ENCODE measurements around the gene PRKCA. TPM values are rescaled to one million over a fixed set of nuclear protein-coding genes. Genes with fewer than 3 reads are reported as not detected.

PRKCA gene
- total and polyA plus RNA-seq, 2 donors (not counting 3 experiments of a cell fraction or from before 2014, with no cell fraction given), result 7.5 to 34.2 TPM

GRCh38 chr17:66398059-66398458, 95.6 kb downstream of the PRKCA start:
- peaks cover 11% of the 10 kb centered on the region for H3K79me2 ChIP-seq (ENCODE audit: control insufficient read depth, insufficient read depth, low read length)
- no peak overlapping the region for H3K4me3 ChIP-seq (replicated peaks in 1 of 3; ENCODE audit: insufficient read depth in 1 of 3, low read depth in 1 of 3, low read length in 3 of 3)
- H4K20me1 ChIP-seq (replicated peaks; ENCODE audit: control insufficient read depth, extremely low read depth, insufficient read depth, low read length), result no peaks in the 10 kb centered on the region
- no peaks in the 10 kb centered on the region for H3K9me1 ChIP-seq (replicated peaks; ENCODE audit: control insufficient read depth, extremely low read depth, insufficient read depth, low read length)
- H3K27ac ChIP-seq (ENCODE audit: insufficient read depth, low read depth, low read length), result no peak overlapping the region
- H3K9ac ChIP-seq (replicated peaks; ENCODE audit: extremely low read depth, insufficient read depth, low read length), result no peak overlapping the region
- no peak for TF ChIP-seq MAX (IDR thresholded peaks at IDR 0.05; ENCODE audit: insufficient read depth, insufficient read length)
- DNase-seq (ENCODE audit: low read depth, low spot score), result no peak
- no peaks in the 10 kb centered on the region for H3K9me3 ChIP-seq (replicated peaks; ENCODE audit: control insufficient read depth, insufficient read depth, low read length)
- H2AFZ ChIP-seq (ENCODE audit: low read depth, low read length), result no peak overlapping the region
- no peaks in the 10 kb centered on the region for H3K4me1 ChIP-seq (ENCODE audit: control insufficient read depth, extremely low read depth, insufficient read depth, low read length)
- intact Hi-C loops (cut with micrococcal nuclease), result no loop called here
- dilution Hi-C loops (cut with MboI; ENCODE audit: extremely low pct_ligation_motif_present, low sequenced_read_pairs), result no loop called here
- ChIA-PET CTCF (interaction anchor here (1.1 kb wide), 2 partner anchors 16 to 169 kb away, joined by 3 read pairs; no protein-coding TSS in a partner anchor), POLR2A (no interaction called here)
- FAIRE-seq, result no peak
- H3K36me3 ChIP-seq (ENCODE audit: control insufficient read depth in 2 of 2, extremely low read depth in 1 of 2, insufficient read depth in 2 of 2, low read length in 2 of 2), result no peaks in the 10 kb centered on the region
- H3K4me2 ChIP-seq (ENCODE audit: insufficient read depth, low read length), result no peak overlapping the region
- BruUV-seq (replicated peaks), result no TSS peak
- no peaks in the 10 kb centered on the region for H3K27me3 ChIP-seq (ENCODE audit: control insufficient read depth in 2 of 2, insufficient read depth in 2 of 2, low read length in 2 of 2)

- Histone ChIP-seq H3K36me3 (ENCODE audit: control insufficient read depth in 2 of 2, extremely low read depth in 1 of 2, insufficient read depth in 2 of 2, low read length in 2 of 2) (no peaks in the 10 kb centered on the region), H3K9me3 (replicated peaks; ENCODE audit: control insufficient read depth, insufficient read depth, low read length) (no peaks in the 10 kb centered on the region), H2AFZ (ENCODE audit: low read depth, low read length) (no peak overlapping the region), H3K79me2 (ENCODE audit: control insufficient read depth, insufficient read depth, low read length) (peaks cover 11% of the 10 kb centered on the region), H3K4me2 (ENCODE audit: insufficient read depth, low read length) (no peak overlapping the region), H3K27me3 (ENCODE audit: control insufficient read depth in 2 of 2, insufficient read depth in 2 of 2, low read length in 2 of 2) (no peaks in the 10 kb centered on the region), H3K9ac (replicated peaks; ENCODE audit: extremely low read depth, insufficient read depth, low read length) (no peak overlapping the region), H4K20me1 (replicated peaks; ENCODE audit: control insufficient read depth, extremely low read depth, insufficient read depth, low read length) (no peaks in the 10 kb centered on the region), H3K27ac (ENCODE audit: insufficient read depth, low read depth, low read length) (no peak overlapping the region), H3K4me1 (ENCODE audit: control insufficient read depth, extremely low read depth, insufficient read depth, low read length) (no peaks in the 10 kb centered on the region), H3K9me1 (replicated peaks; ENCODE audit: control insufficient read depth, extremely low read depth, insufficient read depth, low read length) (no peaks in the 10 kb centered on the region), H3K4me3 (replicated peaks in 1 of 3; ENCODE audit: insufficient read depth in 1 of 3, low read depth in 1 of 3, low read length in 3 of 3) (no peak overlapping the region)
- dilution Hi-C loops (cut with MboI; ENCODE audit: extremely low pct_ligation_motif_present, low sequenced_read_pairs), result no loop called here
- TF ChIP-seq POLR2A (IDR thresholded peaks at IDR 0.05; ENCODE audit: low read depth, low read length) (no peak), MAX (IDR thresholded peaks at IDR 0.05; ENCODE audit: insufficient read depth, insufficient read length) (no peak), GATA2 (IDR thresholded peaks at IDR 0.05; ENCODE audit: insufficient read depth, insufficient read length, low read depth, low read length) (no peak), JUN (IDR thresholded peaks at IDR 0.05; ENCODE audit: borderline replicate concordance, insufficient read depth, insufficient read length, low read depth) (no peak), MYC (IDR thresholded peaks at IDR 0.05; ENCODE audit: low read depth, low read length) (no peak), CTCF (IDR thresholded peaks at IDR 0.05; ENCODE audit: extremely low read depth in 1 of 2, insufficient read depth in 1 of 2, low read depth in 1 of 2, low read length in 2 of 2) (no peak), EZH2 (IDR thresholded peaks at IDR 0.05; ENCODE audit: borderline replicate concordance, low read depth, low read length, severe bottlenecking) (no peak), POLR2AphosphoS5 (IDR thresholded peaks at IDR 0.05; ENCODE audit: insufficient read depth, low read depth, low read length) (no peak), FOS (IDR thresholded peaks at IDR 0.05; ENCODE audit: borderline replicate concordance, insufficient read depth, low read length) (no peak)
- FAIRE-seq (no peak), DNase-seq (ENCODE audit: low read depth, low spot score) (no peak)
- POLR2A ChIA-PET, result no interaction called here
- intact Hi-C loops (cut with micrococcal nuclease), result no loop called here
- CTCF ChIA-PET, result interaction anchor here (1.1 kb wide), 2 partner anchors 15 to 168 kb away, joined by 3 read pairs; no protein-coding TSS in a partner anchor
- BruUV-seq (replicated peaks), result no TSS peak
These were observed 96.2 kb downstream of the PRKCA start for GRCh38 chr17:66398617-66399016.

Measured in endothelial cell of umbilical vein (primary cell).